ENCODE measurements around the gene SAMD15.

The SAMD15 gene

DNA sequence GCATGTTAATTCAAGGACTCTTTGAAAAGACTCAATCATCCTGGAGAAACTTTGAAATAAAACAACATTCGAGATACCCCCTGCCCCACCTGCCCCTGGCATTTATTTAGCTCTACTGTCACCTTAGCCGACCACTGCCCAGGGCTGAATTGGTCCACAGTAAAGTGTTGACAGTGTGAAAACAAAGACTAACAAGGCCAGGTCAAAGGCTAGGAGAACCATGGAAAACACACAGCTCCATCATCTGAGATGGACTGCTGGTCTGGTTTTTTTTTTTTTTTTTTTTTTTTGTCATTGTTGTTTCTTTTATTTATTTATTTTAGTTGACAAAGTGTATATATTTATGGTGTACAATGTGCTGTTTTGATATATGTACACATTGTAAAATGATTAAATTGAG is 30.7 kb upstream of the SAMD15 start:
- H3K4me1 ChIP-seq (ENCODE audit: insufficient read depth, low read length): peaks cover 24% of the 10 kb centered on the region
- no peak overlapping the region for H3K4me3 ChIP-seq (ENCODE audit: low read length)
- peaks cover 11% of the 10 kb centered on the region for H3K36me3 ChIP-seq (ENCODE audit: insufficient read depth, low read length)
- H3K9me3 ChIP-seq (ENCODE audit: insufficient read depth, low read depth, low read length): no peaks in the 10 kb centered on the region
- no peak overlapping the region for H3K9ac ChIP-seq (ENCODE audit: low read depth, low read length)
- H3K27ac ChIP-seq (ENCODE audit: low read depth, low read length): no peak overlapping the region
- WGBS: 87% methylated on average over 2 of the region's 2 CpGs
- no peaks in the 10 kb centered on the region for H3K27me3 ChIP-seq (ENCODE audit: insufficient read depth, low read length)

GRCh38 chr14:77347751-77348150 is 29.4 kb upstream of the SAMD15 start:
- no peak overlapping the region for H3K4me3 ChIP-seq (ENCODE audit: low read length)
- no peak overlapping the region for H3K27ac ChIP-seq (ENCODE audit: low read depth, low read length)
- no peaks in the 10 kb centered on the region for H3K27me3 ChIP-seq (ENCODE audit: insufficient read depth, low read length)
- no peaks in the 10 kb centered on the region for H3K9me3 ChIP-seq (ENCODE audit: insufficient read depth, low read depth, low read length)
- H3K4me1 ChIP-seq (ENCODE audit: insufficient read depth, low read length): peaks cover 19% of the 10 kb centered on the region
- no peak overlapping the region for H3K9ac ChIP-seq (ENCODE audit: low read depth, low read length)
- 0 out of 2 replicates have a peak, but pooled peaks cover 4% of the 10 kb centered on the region for H3K36me3 ChIP-seq (ENCODE audit: insufficient read depth, low read length)
- WGBS: 96% methylated on average over 3 of the region's 3 CpGs

GRCh38 chr14:77353469-77354141 is 23.6 kb upstream of the SAMD15 start:
- Histone ChIP-seq H3K36me3 (ENCODE audit: insufficient read depth, low read length) (0 out of 2 replicates have a peak, but pooled peaks cover 2% of the 10 kb centered on the region), H3K4me3 (ENCODE audit: low read length) (no peak overlapping the region), H3K9me3 (ENCODE audit: insufficient read depth, low read depth, low read length) (no peaks in the 10 kb centered on the region), H3K27ac (ENCODE audit: low read depth, low read length) (no peak overlapping the region), H3K9ac (ENCODE audit: low read depth, low read length) (no peak overlapping the region), H3K27me3 (ENCODE audit: insufficient read depth, low read length) (no peaks in the 10 kb centered on the region), H3K4me1 (ENCODE audit: insufficient read depth, low read length) (no peaks in the 10 kb centered on the region)
- WGBS: 91% methylated on average over 5 of the region's 5 CpGs

GRCh38 chr14:77355811-77356210 is 21.4 kb upstream of the SAMD15 start:
- Histone ChIP-seq H3K27me3 (ENCODE audit: insufficient read depth, low read length) (no peaks in the 10 kb centered on the region), H3K36me3 (ENCODE audit: insufficient read depth, low read length) (no peaks in the 10 kb centered on the region)
- WGBS: 96% methylated on average over 4 of the region's 4 CpGs

GRCh38 chr14:77356899-77357298 is 20.3 kb upstream of the SAMD15 start:
- Histone ChIP-seq H3K4me3 (ENCODE audit: low read length) (no peak overlapping the region), H3K27ac (ENCODE audit: low read depth, low read length) (no peak overlapping the region), H3K9ac (ENCODE audit: low read depth, low read length) (no peak overlapping the region), H3K4me1 (ENCODE audit: insufficient read depth, low read length) (no peaks in the 10 kb centered on the region), H3K36me3 (ENCODE audit: insufficient read depth, low read length) (no peaks in the 10 kb centered on the region), H3K9me3 (ENCODE audit: insufficient read depth, low read depth, low read length) (no peaks in the 10 kb centered on the region), H3K27me3 (ENCODE audit: insufficient read depth, low read length) (no peaks in the 10 kb centered on the region)
- 97% methylated on average over 4 of the region's 4 CpGs for WGBS

More at GRCh38 chr14:77355811-77356210, 21.4 kb upstream of the SAMD15 start:
- H3K9ac ChIP-seq (ENCODE audit: low read depth, low read length): no peak overlapping the region
- H3K27ac ChIP-seq (ENCODE audit: low read depth, low read length): no peak overlapping the region
- no peaks in the 10 kb centered on the region for H3K9me3 ChIP-seq (ENCODE audit: insufficient read depth, low read depth, low read length)
- H3K4me3 ChIP-seq (ENCODE audit: low read length): no peak overlapping the region
- H3K4me1 ChIP-seq (ENCODE audit: insufficient read depth, low read length): no peaks in the 10 kb centered on the region

GRCh38 chr14:77359626-77360025 is 17.6 kb upstream of the SAMD15 start:
- 94% methylated on average over 1 of the region's 1 CpG for WGBS
- no peaks in the 10 kb centered on the region for H3K9me3 ChIP-seq (ENCODE audit: insufficient read depth, low read depth, low read length)
- no peaks in the 10 kb centered on the region for H3K27me3 ChIP-seq (ENCODE audit: insufficient read depth, low read length)
- no peaks in the 10 kb centered on the region for H3K4me1 ChIP-seq (ENCODE audit: insufficient read depth, low read length)
- no peaks in the 10 kb centered on the region for H3K36me3 ChIP-seq (ENCODE audit: insufficient read depth, low read length)
- no peak overlapping the region for H3K27ac ChIP-seq (ENCODE audit: low read depth, low read length)
- H3K9ac ChIP-seq (ENCODE audit: low read depth, low read length): no peak overlapping the region
- H3K4me3 ChIP-seq (ENCODE audit: low read length): no peak overlapping the region

- Histone ChIP-seq H3K9ac (ENCODE audit: low read depth, low read length) (no peak overlapping the region), H3K4me3 (ENCODE audit: low read length) (no peak overlapping the region), H3K4me1 (ENCODE audit: insufficient read depth, low read length) (no peaks in the 10 kb centered on the region), H3K27ac (ENCODE audit: low read depth, low read length) (no peak overlapping the region), H3K9me3 (ENCODE audit: insufficient read depth, low read depth, low read length) (no peaks in the 10 kb centered on the region), H3K27me3 (ENCODE audit: insufficient read depth, low read length) (no peaks in the 10 kb centered on the region), H3K36me3 (ENCODE audit: insufficient read depth, low read length) (no peaks in the 10 kb centered on the region)
- 96% methylated on average over 3 of the region's 3 CpGs for WGBS
Measured at GRCh38 chr14:77364146-77364545, 13.0 kb upstream of the SAMD15 start.

- H3K4me3 ChIP-seq (ENCODE audit: low read length): no peak overlapping the region
- H3K27ac ChIP-seq (ENCODE audit: low read depth, low read length): no peak overlapping the region
Measured at GRCh38 chr14:77369285-77369684, 7.9 kb upstream of the SAMD15 start.

DNA sequence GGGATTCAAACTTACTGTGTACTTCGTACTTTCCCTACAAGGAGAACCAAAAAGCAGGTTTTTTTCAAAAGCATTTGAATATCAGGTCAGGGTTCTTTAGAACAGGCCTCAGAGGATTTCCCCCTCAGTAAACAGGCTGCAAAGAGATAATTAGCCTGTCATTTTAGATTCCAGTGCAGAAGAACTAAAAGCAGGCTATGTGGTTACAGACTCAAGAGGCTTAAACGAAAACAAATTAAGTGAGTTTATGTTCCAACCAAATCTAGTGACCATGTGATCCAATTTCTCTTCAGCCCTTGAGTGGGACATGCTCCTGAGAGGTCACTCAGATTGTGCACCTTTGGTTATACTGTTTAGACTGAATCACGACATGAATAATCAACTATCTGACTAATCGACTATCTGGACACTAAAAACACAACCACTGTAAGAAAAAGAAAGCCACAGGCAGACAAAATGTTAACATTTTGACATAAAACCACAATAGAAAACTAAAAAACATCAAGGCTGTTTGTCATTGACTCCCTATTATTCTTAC is 4.8 kb upstream of the SAMD15 start:
- no peak overlapping the region; the same call in 1 of the 2 replicates for H3K9ac ChIP-seq (ENCODE audit: low read depth, low read length)
- no peak overlapping the region for H3K27ac ChIP-seq (ENCODE audit: low read depth, low read length)
- no peak overlapping the region for H3K4me3 ChIP-seq (ENCODE audit: low read length)
- no peaks in the 10 kb centered on the region for H3K36me3 ChIP-seq (ENCODE audit: insufficient read depth, low read length)
- H3K4me1 ChIP-seq (ENCODE audit: insufficient read depth, low read length): peaks cover 14% of the 10 kb centered on the region; the same call in 1 of the 2 replicates
- no peaks in the 10 kb centered on the region for H3K27me3 ChIP-seq (ENCODE audit: insufficient read depth, low read length)
- 85% methylated on average over 4 of the region's 4 CpGs for WGBS
- no peaks in the 10 kb centered on the region for H3K9me3 ChIP-seq (ENCODE audit: insufficient read depth, low read depth, low read length)

More at GRCh38 chr14:77369285-77369684, 7.9 kb upstream of the SAMD15 start:
- H3K9me3 ChIP-seq (ENCODE audit: insufficient read depth, low read depth, low read length): no peaks in the 10 kb centered on the region
- H3K27me3 ChIP-seq (ENCODE audit: insufficient read depth, low read length): no peaks in the 10 kb centered on the region
- H3K4me1 ChIP-seq (ENCODE audit: insufficient read depth, low read length): peaks cover 6% of the 10 kb centered on the region; the same call in 1 of the 2 replicates
- 74% methylated on average over 1 of the region's 1 CpG for WGBS
- no peak overlapping the region for H3K9ac ChIP-seq (ENCODE audit: low read depth, low read length)
- no peaks in the 10 kb centered on the region for H3K36me3 ChIP-seq (ENCODE audit: insufficient read depth, low read length)

DNA sequence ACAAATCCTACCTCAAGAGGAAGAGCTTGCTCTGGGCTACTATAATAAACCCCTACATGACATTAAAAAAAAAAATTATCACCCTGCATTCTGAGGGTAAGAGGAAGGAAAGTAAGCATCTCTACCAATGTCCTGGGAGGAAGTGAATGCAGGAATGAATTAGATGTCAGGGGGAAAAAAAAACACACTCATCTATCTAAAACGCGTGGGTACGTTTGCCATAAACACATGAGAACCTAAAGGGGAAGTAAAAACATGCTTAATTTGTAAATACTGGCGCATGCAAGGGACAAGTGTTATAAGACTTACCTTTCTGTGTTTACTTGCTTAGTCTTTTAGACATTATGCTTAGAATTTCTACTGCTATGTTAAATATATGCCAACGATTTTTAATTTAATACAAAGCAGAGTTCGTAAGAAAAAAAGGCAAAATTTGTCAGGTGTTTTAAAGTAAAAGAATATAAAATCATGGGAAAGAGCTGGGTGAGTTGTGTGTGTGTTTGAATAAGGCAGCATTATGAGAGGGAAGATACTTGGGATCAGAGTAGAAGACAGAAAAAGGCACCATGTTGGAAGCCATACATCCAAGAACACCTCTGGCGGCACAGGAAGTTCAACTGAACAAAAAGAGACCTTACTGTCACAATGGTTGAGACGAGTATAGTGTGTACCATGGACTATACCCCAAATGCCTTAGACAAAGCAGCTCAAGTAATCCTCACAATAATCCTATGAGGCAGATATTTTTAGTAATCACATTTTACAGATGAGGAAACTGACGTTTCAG is 1.8 kb upstream of the SAMD15 start:
- WGBS: 96% methylated on average over 8 of the region's 9 CpGs
- peaks cover 14% of the 10 kb centered on the region; the same call in 1 of the 2 replicates for H3K4me1 ChIP-seq (ENCODE audit: insufficient read depth, low read length)
- H3K9ac ChIP-seq (ENCODE audit: low read depth, low read length): no peak overlapping the region
- H3K9me3 ChIP-seq (ENCODE audit: insufficient read depth, low read depth, low read length): no peaks in the 10 kb centered on the region
- no peak overlapping the region for H3K27ac ChIP-seq (ENCODE audit: low read depth, low read length)
- H3K27me3 ChIP-seq (ENCODE audit: insufficient read depth, low read length): peaks cover 10% of the 10 kb centered on the region; the same call in 1 of the 2 replicates
- no peaks in the 10 kb centered on the region for H3K36me3 ChIP-seq (ENCODE audit: insufficient read depth, low read length)
- H3K4me3 ChIP-seq (ENCODE audit: low read length): peak overlapping the region; percentile 83; the same call in 1 of the 2 replicates
